ENCODE measurements around the gene DBF4B.

DBF4B gene

GRCh38 chr17:44773140-44773539 is 64.7 kb downstream of the DBF4B start:
- Mint-ChIP-seq H3K9me3 (no peaks in the 10 kb centered on the region), H3K27me3 (ENCODE audit: low read depth) (peaks cover 15% of the 10 kb centered on the region), H3K36me3 (ENCODE audit: low read depth) (no peaks in the 10 kb centered on the region), H3K4me3 (no peak overlapping the region), H3K4me1 (ENCODE audit: low read depth) (peaks cover 14% of the 10 kb centered on the region), H3K27ac (no peak overlapping the region)
- no peak for DNase-seq (ENCODE audit: low spot score)

GRCh38 chr17:44774271-44775135 is 66.0 kb downstream of the DBF4B start:
- H3K27ac Mint-ChIP-seq: peak overlapping the region; percentile 82
- peak overlapping the region; percentile 85 for H3K4me3 Mint-ChIP-seq
- peak; percentile 81 for DNase-seq (ENCODE audit: low spot score)
- peaks cover 7% of the 10 kb centered on the region for H3K4me1 Mint-ChIP-seq (ENCODE audit: low read depth)
- no peaks in the 10 kb centered on the region for H3K9me3 Mint-ChIP-seq
- no peaks in the 10 kb centered on the region for H3K36me3 Mint-ChIP-seq (ENCODE audit: low read depth)
- H3K27me3 Mint-ChIP-seq (ENCODE audit: low read depth): peaks cover 11% of the 10 kb centered on the region

DNA sequence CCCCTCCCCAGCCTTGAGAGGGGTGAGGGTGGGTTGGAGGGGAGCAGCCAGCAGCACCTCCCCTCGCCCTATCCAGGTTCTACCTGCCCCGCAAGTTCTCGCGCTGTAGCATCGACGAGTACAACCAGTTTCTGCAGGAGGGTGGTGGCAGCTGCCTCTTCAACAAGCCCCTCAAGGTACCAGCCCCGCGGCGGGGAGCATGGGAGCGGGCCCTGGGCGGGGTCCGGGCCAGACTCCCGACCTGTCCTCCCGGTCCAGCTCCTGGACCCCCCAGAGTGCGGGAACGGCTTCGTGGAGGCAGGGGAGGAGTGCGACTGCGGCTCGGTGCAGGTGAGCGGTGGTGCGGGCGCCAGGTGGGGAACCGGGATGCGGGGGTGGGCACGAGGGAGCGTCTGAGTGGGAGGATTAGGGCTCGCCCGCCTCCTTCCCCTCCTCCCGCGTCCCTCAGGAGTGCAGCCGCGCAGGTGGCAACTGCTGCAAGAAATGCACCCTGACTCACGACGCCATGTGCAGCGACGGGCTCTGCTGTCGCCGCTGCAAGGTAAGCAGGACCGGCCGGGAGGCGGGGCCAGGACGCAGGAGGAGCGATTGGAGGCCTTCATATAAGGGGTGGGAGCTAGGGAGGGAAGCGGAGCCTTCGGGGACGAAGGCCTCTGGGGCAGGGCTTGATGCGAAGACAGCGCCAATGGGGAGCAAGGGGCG is 66.8 kb downstream of the DBF4B start:
- H3K4me3 Mint-ChIP-seq: peak overlapping the region; percentile 85

GRCh38 chr17:44775838-44776621 is 67.6 kb downstream of the DBF4B start:
- Mint-ChIP-seq H3K27ac (peak overlapping the region; percentile 52), H3K27me3 (ENCODE audit: low read depth) (peaks cover 7% of the 10 kb centered on the region), H3K9me3 (no peaks in the 10 kb centered on the region), H3K4me1 (ENCODE audit: low read depth) (peaks cover 7% of the 10 kb centered on the region), H3K36me3 (ENCODE audit: low read depth) (no peaks in the 10 kb centered on the region), H3K4me3 (peak overlapping the region; percentile 85)
- no peak for DNase-seq (ENCODE audit: low spot score)

More for the DNA sequence above, 66.8 kb downstream of the DBF4B start:
- peaks cover 11% of the 10 kb centered on the region for H3K27me3 Mint-ChIP-seq (ENCODE audit: low read depth)
- H3K27ac Mint-ChIP-seq: peak overlapping the region; percentile 49
- no peaks in the 10 kb centered on the region for H3K9me3 Mint-ChIP-seq
- peaks cover 7% of the 10 kb centered on the region for H3K4me1 Mint-ChIP-seq (ENCODE audit: low read depth)
- no peaks in the 10 kb centered on the region for H3K36me3 Mint-ChIP-seq (ENCODE audit: low read depth)
- peak; percentile 94 for DNase-seq (ENCODE audit: low spot score)

DNA sequence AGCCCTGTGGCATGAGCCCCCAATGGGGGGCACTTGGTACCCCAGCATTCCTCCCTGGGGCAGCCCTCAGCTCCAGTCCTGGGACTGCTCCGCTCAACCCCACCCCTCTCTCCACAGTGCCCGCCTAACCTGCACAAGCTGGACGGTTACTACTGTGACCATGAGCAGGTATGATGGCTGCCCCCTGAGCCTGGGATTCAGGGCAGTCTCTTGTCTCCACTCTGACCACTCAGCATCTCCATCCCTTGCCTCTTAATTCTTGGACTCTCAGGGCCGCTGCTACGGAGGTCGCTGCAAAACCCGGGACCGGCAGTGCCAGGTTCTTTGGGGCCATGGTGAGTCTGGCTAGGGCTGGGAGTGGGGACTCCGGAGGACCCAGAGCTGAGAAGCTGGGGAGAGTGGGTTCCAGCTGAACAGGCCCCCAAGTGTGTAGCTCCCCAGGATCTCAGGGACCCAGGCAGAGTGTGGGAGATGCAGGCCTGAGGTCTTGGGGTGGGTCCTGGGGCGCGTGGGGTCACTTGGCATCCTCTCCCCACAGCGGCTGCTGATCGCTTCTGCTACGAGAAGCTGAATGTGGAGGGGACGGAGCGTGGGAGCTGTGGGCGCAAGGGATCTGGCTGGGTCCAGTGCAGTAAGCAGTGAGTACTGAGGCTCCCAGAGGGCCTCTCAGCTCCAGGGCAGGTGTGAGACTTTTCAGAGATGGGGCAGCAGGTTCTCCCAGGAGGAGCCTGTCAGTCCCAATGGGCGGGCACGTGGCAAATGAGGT is 68.3 kb downstream of the DBF4B start:
- no peak for DNase-seq (ENCODE audit: low spot score)
- no peaks in the 10 kb centered on the region for H3K9me3 Mint-ChIP-seq
- no peak overlapping the region for H3K27ac Mint-ChIP-seq
- H3K4me1 Mint-ChIP-seq (ENCODE audit: low read depth): peaks cover 7% of the 10 kb centered on the region
- no peaks in the 10 kb centered on the region for H3K36me3 Mint-ChIP-seq (ENCODE audit: low read depth)
- H3K4me3 Mint-ChIP-seq: peak overlapping the region; percentile 49
- peaks cover 7% of the 10 kb centered on the region for H3K27me3 Mint-ChIP-seq (ENCODE audit: low read depth)

DNA sequence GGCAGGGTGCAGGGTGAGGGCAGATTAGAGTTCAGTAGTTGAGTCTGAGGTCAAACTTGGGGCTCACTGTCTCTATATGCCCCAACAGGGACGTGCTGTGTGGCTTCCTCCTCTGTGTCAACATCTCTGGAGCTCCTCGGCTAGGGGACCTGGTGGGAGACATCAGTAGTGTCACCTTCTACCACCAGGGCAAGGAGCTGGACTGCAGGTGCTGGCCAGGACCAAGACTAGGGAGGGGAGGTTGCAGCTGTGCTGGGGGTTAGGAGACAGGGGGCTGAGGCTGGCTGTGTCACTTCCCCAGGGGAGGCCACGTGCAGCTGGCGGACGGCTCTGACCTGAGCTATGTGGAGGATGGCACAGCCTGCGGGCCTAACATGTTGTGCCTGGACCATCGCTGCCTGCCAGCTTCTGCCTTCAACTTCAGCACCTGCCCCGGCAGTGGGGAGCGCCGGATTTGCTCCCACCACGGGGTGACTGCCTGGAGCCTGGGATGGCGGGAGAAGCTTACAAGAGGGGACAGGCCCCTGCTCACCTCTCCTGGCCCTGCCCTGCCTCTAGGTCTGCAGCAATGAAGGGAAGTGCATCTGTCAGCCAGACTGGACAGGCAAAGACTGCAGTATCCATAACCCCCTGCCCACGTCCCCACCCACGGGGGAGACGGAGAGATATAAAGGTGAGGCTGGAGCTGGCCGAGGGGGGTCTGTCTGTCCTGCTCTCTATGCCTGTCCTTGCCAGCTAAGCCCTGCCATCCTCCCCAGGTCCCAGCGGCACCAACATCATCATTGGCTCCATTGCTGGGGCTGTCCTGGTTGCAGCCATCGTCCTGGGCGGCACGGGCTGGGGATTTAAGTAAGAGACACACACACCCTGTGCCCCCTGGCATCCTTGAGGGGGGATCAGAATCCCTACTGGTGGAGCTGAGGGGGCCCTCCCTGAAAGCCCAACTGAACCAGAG is 69.2 kb downstream of the DBF4B start:
- H3K4me1 Mint-ChIP-seq (ENCODE audit: low read depth): peaks cover 7% of the 10 kb centered on the region
- H3K4me3 Mint-ChIP-seq: peak overlapping the region; percentile 30
- no peak for DNase-seq (ENCODE audit: low spot score)
- peaks cover 7% of the 10 kb centered on the region for H3K27me3 Mint-ChIP-seq (ENCODE audit: low read depth)
- no peaks in the 10 kb centered on the region for H3K9me3 Mint-ChIP-seq
- no peaks in the 10 kb centered on the region for H3K36me3 Mint-ChIP-seq (ENCODE audit: low read depth)
- no peak overlapping the region for H3K27ac Mint-ChIP-seq

GRCh38 chr17:44778656-44779210 is 70.3 kb downstream of the DBF4B start:
- Mint-ChIP-seq H3K36me3 (ENCODE audit: low read depth) (no peaks in the 10 kb centered on the region), H3K4me3 (peak overlapping the region; percentile 66), H3K4me1 (ENCODE audit: low read depth) (peaks cover 7% of the 10 kb centered on the region), H3K27me3 (ENCODE audit: low read depth) (peaks cover 7% of the 10 kb centered on the region), H3K27ac (peak overlapping the region; percentile 8), H3K9me3 (no peaks in the 10 kb centered on the region)
- no peak for DNase-seq (ENCODE audit: low spot score)

GRCh38 chr17:44779211-44780025 is 71.0 kb downstream of the DBF4B start:
- H3K9me3 Mint-ChIP-seq: no peaks in the 10 kb centered on the region
- peak overlapping the region; percentile 66 for H3K4me3 Mint-ChIP-seq
- peak overlapping the region; percentile 8 for H3K27ac Mint-ChIP-seq
- no peaks in the 10 kb centered on the region for H3K36me3 Mint-ChIP-seq (ENCODE audit: low read depth)
- peaks cover 7% of the 10 kb centered on the region for H3K27me3 Mint-ChIP-seq (ENCODE audit: low read depth)
- H3K4me1 Mint-ChIP-seq (ENCODE audit: low read depth): peaks cover 7% of the 10 kb centered on the region
- peak; percentile 78 for DNase-seq (ENCODE audit: low spot score)

GRCh38 chr17:44780161-44780560 is 71.7 kb downstream of the DBF4B start:
- H3K27me3 Mint-ChIP-seq (ENCODE audit: low read depth): peaks cover 9% of the 10 kb centered on the region
- H3K36me3 Mint-ChIP-seq (ENCODE audit: low read depth): no peaks in the 10 kb centered on the region
- no peak overlapping the region for H3K27ac Mint-ChIP-seq
- no peak for DNase-seq (ENCODE audit: low spot score)
- no peak overlapping the region for H3K4me3 Mint-ChIP-seq
- peaks cover 4% of the 10 kb centered on the region for H3K4me1 Mint-ChIP-seq (ENCODE audit: low read depth)
- H3K9me3 Mint-ChIP-seq: no peaks in the 10 kb centered on the region

DNA sequence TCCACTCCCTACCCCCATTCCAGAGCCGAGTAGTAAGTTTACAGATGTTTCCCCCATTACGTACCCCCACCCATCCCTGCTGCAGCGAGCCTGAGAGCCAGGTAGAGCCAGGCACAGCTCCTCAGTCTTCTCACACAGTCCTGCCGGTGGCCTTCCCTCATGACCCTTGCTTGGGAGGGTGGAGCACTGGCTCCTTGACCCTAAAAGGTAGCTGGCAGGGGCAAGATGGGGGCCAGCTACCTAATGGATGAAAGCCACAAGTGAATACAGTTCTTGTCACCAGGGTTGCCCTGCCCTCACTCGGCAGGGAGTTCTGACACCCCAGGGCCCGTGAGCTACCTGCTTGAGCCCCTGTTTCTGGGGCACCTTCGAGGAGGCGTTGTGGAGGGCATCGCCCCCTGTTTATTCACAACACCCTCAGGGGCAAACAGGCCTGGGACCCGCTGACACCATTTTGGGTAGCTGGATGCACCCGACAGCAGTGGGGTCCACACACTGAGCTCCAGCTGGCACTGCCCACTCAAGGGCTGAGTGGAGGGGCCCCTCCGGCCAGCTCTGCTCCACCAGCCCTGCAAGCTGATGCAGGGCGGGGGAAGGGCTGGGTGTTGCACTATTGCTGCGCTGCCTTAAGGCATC is 72.5 kb downstream of the DBF4B start:
- peaks cover 10% of the 10 kb centered on the region for H3K27me3 Mint-ChIP-seq (ENCODE audit: low read depth)
- H3K4me1 Mint-ChIP-seq (ENCODE audit: low read depth): peaks cover 3% of the 10 kb centered on the region
- no peaks in the 10 kb centered on the region for H3K9me3 Mint-ChIP-seq
- no peak overlapping the region for H3K27ac Mint-ChIP-seq
- H3K4me3 Mint-ChIP-seq: no peak overlapping the region
- no peak for DNase-seq (ENCODE audit: low spot score)
- no peaks in the 10 kb centered on the region for H3K36me3 Mint-ChIP-seq (ENCODE audit: low read depth)

- H3K27ac Mint-ChIP-seq: no peak overlapping the region
- H3K27me3 Mint-ChIP-seq (ENCODE audit: low read depth): peaks cover 10% of the 10 kb centered on the region
- no peaks in the 10 kb centered on the region for H3K4me1 Mint-ChIP-seq (ENCODE audit: low read depth)
- H3K4me3 Mint-ChIP-seq: no peak overlapping the region
- no peaks in the 10 kb centered on the region for H3K9me3 Mint-ChIP-seq
- no peaks in the 10 kb centered on the region for H3K36me3 Mint-ChIP-seq (ENCODE audit: low read depth)
- DNase-seq (ENCODE audit: low spot score): no peak
Observed at GRCh38 chr17:44781551-44782325, 73.3 kb downstream of the DBF4B start.

Measured in T-helper 2 cell treated with Interferon-gamma antibody and Interleukin-4, amounts not matched to agents 5 μg/mL and 100 μg/mL, for 36 hours (primary cell).